ENCODE data around the gene UGT2B28. TPM values are rescaled to one million over a fixed set of nuclear protein-coding genes. Genes with fewer than 3 reads are reported as not detected.

The UGT2B28 gene
- total RNA-seq = not detected in 2 replicates

GRCh38 chr4:69280081-69280480, at the start of gene UGT2B28:
UGT2B28 (plus strand) TSS chr4:69280475; CDS start chr4:69280501, 26 bp downstream.

Other genes with a start within 250 kb of the UGT2B28 start
- not detected in 2 replicates for gene UGT2B7, start 184.0 kb upstream of the UGT2B28 start, total RNA-seq
- not detected in 2 replicates for gene UGT2B11, start 65.7 kb upstream of the UGT2B28 start, total RNA-seq
- not detected in 2 replicates for gene UGT2B4, start 215.4 kb downstream of the UGT2B28 start, total RNA-seq